AG09309 (cell line): ENCODE results near the gene CSNK1D.

Experiments used
- DNase-seq: peaks from one replicate; pipeline ENCODE4 v3.0.0-alpha.2; 2010; ENCODE audit warnings: low read depth
- H3K4me3 ChIP-seq: 2 replicates; pipeline ENCODE4 v1.5.1; 2011; ENCODE audit warnings: mild to moderate bottlenecking, low read depth, low read length, moderate library complexity; ENCODE audit not compliant: control insufficient read depth
- CTCF ChIP-seq: IDR thresholded peaks from 2 replicates; pipeline ENCODE4 v1.5.1; 2011; ENCODE audit warnings: mild to moderate bottlenecking, low read depth, low read length, inconsistent platforms; ENCODE audit not compliant: insufficient read depth, control insufficient read depth; ENCODE audit errors: missing control alignments

The CSNK1D gene

GRCh38 chr17:82218349-82219075 lies 55.0 kb downstream of the CSNK1D start:
- no peak for DNase-seq
- H3K4me3 ChIP-seq = no peak overlapping the region
- TF ChIP-seq CTCF = no peak

- TF ChIP-seq CTCF = no peak
- no peak overlapping the region for H3K4me3 ChIP-seq
- DNase-seq = peak; percentile 81
Measured at GRCh38 chr17:82217530-82218204, 55.8 kb downstream of the CSNK1D start.

- H3K4me3 ChIP-seq = no peak overlapping the region
- TF ChIP-seq CTCF = no peak
- no peak for DNase-seq
Measured at GRCh38 chr17:82217120-82217529, 56.4 kb downstream of the CSNK1D start.

GRCh38 chr17:82216301-82217119 lies 57.0 kb downstream of the CSNK1D start:
- peak; percentile 84 for DNase-seq
- no peak overlapping the region for H3K4me3 ChIP-seq
- no peak for TF ChIP-seq CTCF

- no peak for TF ChIP-seq CTCF
- H3K4me3 ChIP-seq = no peak overlapping the region
Measured at GRCh38 chr17:82215972-82216300, 57.6 kb downstream of the CSNK1D start.

GRCh38 chr17:82215095-82215971 lies 58.2 kb downstream of the CSNK1D start:
- TF ChIP-seq CTCF = no peak
- H3K4me3 ChIP-seq = no peak overlapping the region
- DNase-seq = no peak

More at GRCh38 chr17:82215972-82216300, 57.6 kb downstream of the CSNK1D start:
- DNase-seq = no peak
